HG03520 (cell line): ENCODE measurements around the gene HAAO.

Source experiments
- ATAC-seq: cut with Tn5 transposase; IDR thresholded peaks from one replicate; pipeline ENCODE4 v1.9.1; 2021; ENCODE audit warnings: mild to moderate bottlenecking, moderate library complexity; ENCODE audit not compliant: unreplicated experiment

The HAAO gene

GRCh38 chr2:42815726-42816125 lies 23.3 kb upstream of the HAAO start:
- no peak for ATAC-seq

GRCh38 chr2:42813763-42814162 lies 21.4 kb upstream of the HAAO start:
- no peak for ATAC-seq

- ATAC-seq: no peak
These were observed 20.6 kb upstream of the HAAO start for GRCh38 chr2:42812899-42813479.

GRCh38 chr2:42810971-42811811 lies 18.8 kb upstream of the HAAO start:
- peak; percentile 2 for ATAC-seq

DNA sequence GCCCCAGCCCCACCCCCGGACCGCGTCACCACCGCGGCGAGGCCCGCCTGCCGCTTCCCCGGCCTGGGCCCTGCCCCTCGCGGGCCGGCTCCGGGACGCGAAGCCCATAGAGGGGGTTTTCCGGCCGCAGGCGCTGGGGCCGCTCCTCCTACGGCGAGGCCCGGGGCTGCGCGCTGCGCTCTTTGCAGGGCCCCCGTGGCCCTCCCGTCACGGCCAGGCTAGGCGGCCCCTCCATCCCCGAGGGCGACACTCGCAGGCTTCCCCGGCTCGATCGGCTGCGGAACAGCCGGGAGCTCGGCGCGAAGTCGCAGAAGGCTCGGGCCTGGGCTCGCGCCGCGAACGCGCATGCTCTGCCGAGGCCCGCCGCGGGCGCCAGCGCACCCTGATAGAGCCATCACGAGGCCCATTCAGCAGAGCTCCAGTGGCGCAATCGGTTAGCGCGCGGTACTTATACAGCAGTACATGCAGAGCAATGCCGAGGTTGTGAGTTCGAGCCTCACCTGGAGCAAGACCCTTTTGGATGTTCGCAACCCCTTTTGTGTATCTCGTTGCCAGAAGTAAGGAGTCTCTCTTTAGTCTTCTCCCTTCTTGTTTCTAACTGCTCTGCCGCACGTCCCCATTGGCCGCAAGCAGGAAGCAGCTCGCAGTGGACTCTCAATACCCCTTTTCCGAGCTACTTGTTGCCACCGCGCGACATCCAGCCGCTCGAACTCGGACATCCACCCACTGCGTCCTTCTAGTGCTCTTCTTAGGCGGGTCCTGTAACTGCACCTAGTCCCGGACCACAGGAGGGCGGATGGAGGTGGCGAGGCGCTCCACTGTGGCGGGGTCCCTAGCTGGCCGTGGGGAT lies 18.0 kb upstream of the HAAO start:
- ATAC-seq: peak; percentile 64

- peak; percentile 45 for ATAC-seq
These were observed 17.4 kb upstream of the HAAO start for GRCh38 chr2:42809819-42810120.

GRCh38 chr2:42809131-42809818 lies 16.9 kb upstream of the HAAO start:
- ATAC-seq: no peak

GRCh38 chr2:42808301-42808700 lies 15.9 kb upstream of the HAAO start:
- no peak for ATAC-seq

DNA sequence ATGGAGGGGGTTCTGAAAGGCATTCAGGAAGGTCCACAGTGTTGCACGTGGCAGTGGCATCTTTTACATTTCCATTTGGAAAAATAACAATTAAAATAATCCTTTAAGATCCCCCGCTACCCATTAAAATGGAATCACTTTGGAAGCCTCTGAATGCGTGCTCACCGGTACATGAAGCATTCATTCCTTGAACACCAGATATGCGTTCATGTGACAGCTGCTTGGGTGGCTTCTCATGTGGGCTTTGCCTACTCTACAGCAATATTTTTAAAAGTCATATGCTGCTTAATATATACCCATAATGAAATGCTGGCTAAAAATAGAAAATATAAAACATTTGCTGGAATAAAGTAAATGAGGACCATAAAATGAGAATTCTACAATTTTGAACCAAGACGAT lies 14.4 kb upstream of the HAAO start:
- ATAC-seq: no peak

GRCh38 chr2:42804891-42805290 lies 12.5 kb upstream of the HAAO start:
- no peak for ATAC-seq

- ATAC-seq: no peak
These were observed 12.0 kb upstream of the HAAO start for GRCh38 chr2:42804338-42804737.

GRCh38 chr2:42802150-42802549 lies 9.8 kb upstream of the HAAO start:
- ATAC-seq: no peak

DNA sequence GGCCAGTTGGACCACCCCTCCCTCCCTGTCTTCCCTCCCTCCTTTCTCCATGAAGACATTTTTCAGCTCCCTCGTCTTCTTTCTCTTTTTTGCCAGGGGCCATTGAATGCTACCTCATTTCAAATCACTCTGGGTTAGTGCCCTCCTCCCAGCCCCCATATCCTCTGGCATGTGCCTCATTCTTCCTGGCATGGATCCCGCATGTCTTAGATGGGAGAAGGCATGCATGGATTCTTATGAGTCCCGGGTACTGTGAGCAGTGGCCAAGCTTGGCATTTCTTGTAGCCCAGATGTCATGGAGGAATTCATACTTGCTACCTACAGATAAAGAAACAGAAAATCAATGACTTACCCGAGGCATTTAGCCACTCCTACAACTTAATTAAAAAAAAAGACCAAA lies 9.0 kb upstream of the HAAO start:
- no peak for ATAC-seq

- no peak for ATAC-seq
These were observed 8.6 kb upstream of the HAAO start for GRCh38 chr2:42800981-42801380.

DNA sequence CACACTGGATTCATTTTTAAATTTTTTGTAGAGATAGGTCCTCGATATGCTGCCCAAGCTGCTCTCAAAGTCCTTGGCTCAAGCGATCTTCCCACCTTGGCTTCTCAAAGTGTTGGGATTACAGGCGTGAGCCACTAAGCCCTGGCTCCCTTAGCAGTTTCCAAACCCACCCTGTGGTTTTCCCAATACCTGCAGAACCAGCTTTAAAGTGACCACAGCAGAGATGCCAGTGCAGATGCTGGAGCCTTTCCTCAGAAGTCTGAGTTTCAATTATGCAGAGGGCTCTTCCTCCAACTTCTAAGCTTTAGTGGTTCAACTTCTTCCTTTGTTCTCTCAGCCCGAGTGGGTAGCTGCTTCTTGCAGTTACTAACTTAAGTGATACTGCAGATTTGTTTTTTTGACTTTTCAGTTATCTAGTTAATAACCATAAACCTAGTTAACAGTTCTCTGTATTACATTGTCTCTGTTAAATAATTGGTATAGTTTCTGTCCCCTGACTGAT lies 8.1 kb upstream of the HAAO start:
- ATAC-seq: no peak

DNA sequence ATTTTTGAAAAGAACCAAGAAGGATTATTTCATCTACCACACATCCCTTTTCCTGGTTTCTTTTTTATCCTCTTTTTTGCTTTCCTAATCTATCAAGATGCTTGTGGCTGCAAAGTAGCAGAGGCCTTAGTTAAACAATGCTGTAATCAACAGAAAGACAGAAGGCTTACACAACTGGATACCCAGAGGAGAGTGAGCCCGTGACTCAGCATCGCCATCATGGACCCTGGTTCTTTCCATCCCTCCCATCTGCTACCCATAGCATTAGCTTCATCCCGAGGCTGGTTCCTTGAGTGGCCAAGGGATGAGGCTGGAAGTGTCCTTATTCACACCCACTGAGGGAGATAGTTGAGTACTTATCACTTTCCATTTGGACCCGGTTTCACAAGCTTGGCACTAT lies 7.5 kb upstream of the HAAO start:
- no peak for ATAC-seq

DNA sequence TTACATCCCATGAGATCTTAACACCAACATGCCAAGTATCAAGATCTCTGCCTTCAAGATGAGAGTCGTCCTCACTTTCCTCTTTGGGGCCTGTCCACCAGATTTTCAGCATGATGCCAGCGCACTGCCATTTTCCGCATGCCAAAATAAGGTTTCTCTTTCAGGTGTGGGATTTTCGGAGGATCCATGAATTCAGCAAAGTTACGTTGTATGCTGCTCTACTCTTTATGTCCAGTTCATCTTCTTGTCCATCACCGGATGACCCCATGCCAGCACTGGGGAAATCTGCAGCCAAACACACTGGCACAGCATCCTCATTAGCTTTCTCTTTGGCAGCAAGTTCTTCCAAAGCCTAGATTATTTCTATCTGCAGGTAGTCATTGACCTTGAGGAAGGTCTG lies 4.9 kb upstream of the HAAO start:
- ATAC-seq: no peak

- ATAC-seq: peak; percentile 36
These were observed 4.3 kb upstream of the HAAO start for GRCh38 chr2:42796427-42797248.

DNA sequence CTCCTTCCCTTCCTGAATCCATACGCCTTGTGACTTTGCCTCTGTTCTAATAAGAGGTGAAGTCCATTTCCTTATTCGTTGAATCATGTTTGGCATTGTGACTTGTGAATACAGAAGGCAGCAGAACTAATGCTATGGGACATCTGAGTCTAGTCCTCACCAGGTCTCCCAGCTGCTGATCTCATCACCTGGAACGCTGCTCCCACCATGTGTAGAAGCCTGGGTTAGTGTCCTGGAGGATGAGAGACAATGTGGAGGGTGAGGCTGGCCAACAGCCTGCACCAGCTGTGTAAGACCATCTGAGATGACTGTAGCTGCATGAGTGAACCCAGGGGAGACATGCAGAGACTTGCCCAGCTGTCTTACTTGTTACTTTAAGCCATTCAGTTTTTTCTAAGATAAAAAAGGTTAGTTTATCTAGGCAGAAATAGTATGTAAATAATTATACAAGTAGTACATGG lies 3.5 kb upstream of the HAAO start:
- ATAC-seq: peak; percentile 28

DNA sequence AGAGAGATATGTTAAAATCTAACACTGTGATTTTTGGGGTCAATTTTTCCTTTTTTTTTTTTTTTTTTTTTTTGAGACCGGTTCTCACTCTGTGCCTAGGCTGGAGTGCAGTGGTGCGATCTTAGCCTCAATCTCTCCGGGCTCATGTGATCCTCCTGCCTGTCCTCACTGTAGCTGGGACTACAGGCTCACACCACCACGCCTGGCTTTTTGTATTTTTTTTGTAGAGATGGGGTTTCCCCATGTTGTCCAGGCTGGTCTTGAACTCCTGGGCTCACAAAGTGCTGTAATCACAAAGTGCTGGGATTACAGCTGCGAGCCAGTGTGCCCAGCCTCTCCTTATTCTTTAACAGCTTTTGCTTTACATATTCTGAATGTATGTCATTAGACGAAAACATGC lies 2.9 kb upstream of the HAAO start:
- no peak for ATAC-seq
